WTC11 (cell line): ENCODE results near the gene BTBD9. TPM values are rescaled to one million over a fixed set of nuclear protein-coding genes. Genes with fewer than 3 reads are reported as not detected.

Experiments used
- ATAC-seq: fragments of 200-7000 bp; cut with Tn5 transposase; 2 replicates; pipeline ENCODE4 v1.10.0; 2021; ENCODE audit warnings: mild to moderate bottlenecking, moderate library complexity
- CTCF ChIA-PET: fragments of 300-600 bp; sonication (Branson Sonifier 250); formaldehyde crosslinking; loops from one replicate; lab custom pipeline; 2021; ENCODE audit warnings: antibody characterized with exemption; lab: Charles Lee
- POLR2A ChIA-PET: fragments of 350-600 bp; sonication (Branson Sonifier 250); formaldehyde crosslinking; loops from one replicate; lab custom pipeline; 2021; ENCODE audit warnings: antibody characterized with exemption; lab: Charles Lee
- DNase-seq: peaks from one replicate; pipeline ENCODE4 v3.0.0; 2021; ENCODE audit warnings: low spot score
- H3K27ac Mint-ChIP-seq: 2 replicates; pipeline ENCODE4 v1.8.0; 2021; ENCODE audit warnings: mixed read lengths
- H3K27me3 Mint-ChIP-seq: 2 replicates; pipeline ENCODE4 v1.8.0; 2021; ENCODE audit warnings: low read depth, mild to moderate bottlenecking, moderate library complexity, mixed read lengths
- H3K36me3 Mint-ChIP-seq: 2 replicates; pipeline ENCODE4 v1.8.0; 2021; ENCODE audit warnings: mixed read lengths
- H3K4me1 Mint-ChIP-seq: 2 replicates; pipeline ENCODE4 v1.8.0; 2022; ENCODE audit warnings: mixed read lengths
- H3K4me3 Mint-ChIP-seq: 2 replicates; pipeline ENCODE4 v1.8.0; 2021; ENCODE audit warnings: mild to moderate bottlenecking, moderate library complexity, mixed read lengths
- H3K9me3 Mint-ChIP-seq: 2 replicates; pipeline ENCODE4 v1.8.0; 2021; ENCODE audit warnings: mixed read lengths
- CREB1 ChIP-seq: sonication (generic); formaldehyde crosslinking; IDR thresholded peaks from 2 replicates; pipeline ENCODE4 v1.8.0; 2023; ENCODE audit warnings: mild to moderate bottlenecking, missing genetic modification reagents
- CREM ChIP-seq: sonication (generic); formaldehyde crosslinking; IDR thresholded peaks from 2 replicates; pipeline ENCODE4 v1.8.1; 2022; ENCODE audit warnings: mild to moderate bottlenecking, missing genetic modification reagents, moderate library complexity
- FOXJ3 ChIP-seq: sonication (generic); formaldehyde crosslinking; IDR thresholded peaks from 2 replicates; pipeline ENCODE4 v1.9.0; 2021; ENCODE audit warnings: missing genetic modification reagents, mild to moderate bottlenecking, borderline replicate concordance
- GABPB1 ChIP-seq: sonication (generic); formaldehyde crosslinking; IDR thresholded peaks from 2 replicates; pipeline ENCODE4 v1.8.1; 2023; ENCODE audit warnings: mild to moderate bottlenecking, missing genetic modification reagents
- MYBL2 ChIP-seq: sonication (generic); formaldehyde crosslinking; IDR thresholded peaks from 2 replicates; pipeline ENCODE4 v1.8.1; 2023; ENCODE audit warnings: mild to moderate bottlenecking, moderate library complexity, missing genetic modification reagents
- NFYB ChIP-seq: sonication (generic); formaldehyde crosslinking; conservative IDR thresholded peaks from 2 replicates; pipeline ENCODE4 v1.8.0; 2022; ENCODE audit warnings: low read depth, missing genetic modification reagents
- SMAD4 ChIP-seq: sonication (generic); formaldehyde crosslinking; IDR thresholded peaks from 2 replicates; pipeline ENCODE4 v1.8.0; 2022; ENCODE audit warnings: mild to moderate bottlenecking, missing genetic modification reagents
- SOX15 ChIP-seq: fragments of 250-450 bp; sonication (Bioruptor Pico); IDR thresholded peaks from 2 replicates; pipeline ENCODE4 v1.9.0; 2021; ENCODE audit warnings: mild to moderate bottlenecking
- SP1 ChIP-seq: sonication (generic); formaldehyde crosslinking; conservative IDR thresholded peaks from 2 replicates; pipeline ENCODE4 v1.8.1; 2022; ENCODE audit warnings: missing genetic modification reagents
- TEAD4 ChIP-seq: sonication (generic); formaldehyde crosslinking; IDR thresholded peaks from 2 replicates; pipeline ENCODE4 v1.8.0; 2022; ENCODE audit warnings: mild to moderate bottlenecking, missing genetic modification reagents
- ZNF423 ChIP-seq: fragments of 250-450 bp; sonication (Bioruptor Pico); IDR thresholded peaks from 2 replicates; pipeline ENCODE4 v2.1.2; 2022; ENCODE audit warnings: mild to moderate bottlenecking, moderate library complexity
- total RNA-seq: library from RNA; stranded (reverse); gene quantifications from 3 replicates; pipeline ENCODE4 v1.2.3, GENCODE V29; 2021
- TF ChIP-seq, protein P1 (sequence below): sonication (generic); formaldehyde crosslinking; IDR thresholded peaks from 2 replicates; pipeline ENCODE4 v1.8.1; 2022; ENCODE audit warnings: low read depth, mild to moderate bottlenecking, moderate library complexity, missing genetic modification reagents, borderline replicate concordance
- TF ChIP-seq, protein P2 (sequence below): fragments of 250-450 bp; sonication (Bioruptor Pico); IDR thresholded peaks from 2 replicates; pipeline ENCODE4 v1.9.0; 2021; ENCODE audit warnings: mild to moderate bottlenecking, borderline replicate concordance
- TF ChIP-seq, protein P3 (sequence below): sonication (generic); formaldehyde crosslinking; IDR thresholded peaks from 2 replicates; pipeline ENCODE4 v1.8.1; 2023; ENCODE audit warnings: mild to moderate bottlenecking, missing genetic modification reagents
- TF ChIP-seq, protein P4 (sequence below): sonication (generic); formaldehyde crosslinking; IDR thresholded peaks from 2 replicates; pipeline ENCODE4 v1.8.1; 2022; ENCODE audit warnings: missing genetic modification reagents, borderline replicate concordance
- TF ChIP-seq, protein P5 (sequence below): fragments of 250-450 bp; sonication (Bioruptor Pico); IDR thresholded peaks from 2 replicates; pipeline ENCODE4 v1.9.0; 2021; ENCODE audit warnings: moderate library complexity, mild to moderate bottlenecking, inconsistent platforms, borderline replicate concordance

BTBD9 gene
- total RNA-seq, 1 experiment from 2014 or later = 4.2 TPM

DNA sequence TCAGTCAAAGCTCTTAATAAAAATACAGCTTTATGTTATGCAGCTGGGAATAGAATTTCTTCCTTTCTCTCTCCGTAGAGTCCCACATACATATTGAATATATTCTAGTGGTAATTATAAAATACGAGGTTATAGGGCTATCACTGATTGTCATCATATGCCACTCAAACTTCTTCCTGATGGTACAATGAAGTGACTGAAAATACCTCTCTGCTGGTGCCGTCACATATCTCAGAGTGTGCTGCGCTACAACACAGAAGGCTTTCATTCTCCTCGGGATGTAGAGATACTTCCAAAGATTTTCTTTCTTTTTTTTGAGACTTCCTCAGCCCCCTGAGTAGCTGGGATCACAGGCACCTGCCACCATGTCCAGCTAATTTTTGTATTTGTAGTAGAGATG, 249.9 kb downstream of the BTBD9 start:
- peaks cover 31% of the 10 kb centered on the region for H3K4me1 Mint-ChIP-seq
- H3K27ac Mint-ChIP-seq = no peak overlapping the region
- ATAC-seq (no peak), DNase-seq (no peak)
- CTCF ChIA-PET = no interaction called here
- no peak for TF ChIP-seq NFYB (CRISPR knock-in tag)
- TF ChIP-seq ZNF423 = no peak
- no peak for TF ChIP-seq TEAD4 (CRISPR knock-in tag)
- TF ChIP-seq FOXJ3 (CRISPR knock-in tag) = no peak
- TF ChIP-seq CREB1 (CRISPR knock-in tag) = no peak
- TF ChIP-seq, protein P1, sequence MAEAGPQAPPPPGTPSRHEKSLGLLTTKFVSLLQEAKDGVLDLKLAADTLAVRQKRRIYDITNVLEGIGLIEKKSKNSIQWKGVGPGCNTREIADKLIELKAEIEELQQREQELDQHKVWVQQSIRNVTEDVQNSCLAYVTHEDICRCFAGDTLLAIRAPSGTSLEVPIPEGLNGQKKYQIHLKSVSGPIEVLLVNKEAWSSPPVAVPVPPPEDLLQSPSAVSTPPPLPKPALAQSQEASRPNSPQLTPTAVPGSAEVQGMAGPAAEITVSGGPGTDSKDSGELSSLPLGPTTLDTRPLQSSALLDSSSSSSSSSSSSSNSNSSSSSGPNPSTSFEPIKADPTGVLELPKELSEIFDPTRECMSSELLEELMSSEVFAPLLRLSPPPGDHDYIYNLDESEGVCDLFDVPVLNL = no peak
- TF ChIP-seq, protein P2, sequence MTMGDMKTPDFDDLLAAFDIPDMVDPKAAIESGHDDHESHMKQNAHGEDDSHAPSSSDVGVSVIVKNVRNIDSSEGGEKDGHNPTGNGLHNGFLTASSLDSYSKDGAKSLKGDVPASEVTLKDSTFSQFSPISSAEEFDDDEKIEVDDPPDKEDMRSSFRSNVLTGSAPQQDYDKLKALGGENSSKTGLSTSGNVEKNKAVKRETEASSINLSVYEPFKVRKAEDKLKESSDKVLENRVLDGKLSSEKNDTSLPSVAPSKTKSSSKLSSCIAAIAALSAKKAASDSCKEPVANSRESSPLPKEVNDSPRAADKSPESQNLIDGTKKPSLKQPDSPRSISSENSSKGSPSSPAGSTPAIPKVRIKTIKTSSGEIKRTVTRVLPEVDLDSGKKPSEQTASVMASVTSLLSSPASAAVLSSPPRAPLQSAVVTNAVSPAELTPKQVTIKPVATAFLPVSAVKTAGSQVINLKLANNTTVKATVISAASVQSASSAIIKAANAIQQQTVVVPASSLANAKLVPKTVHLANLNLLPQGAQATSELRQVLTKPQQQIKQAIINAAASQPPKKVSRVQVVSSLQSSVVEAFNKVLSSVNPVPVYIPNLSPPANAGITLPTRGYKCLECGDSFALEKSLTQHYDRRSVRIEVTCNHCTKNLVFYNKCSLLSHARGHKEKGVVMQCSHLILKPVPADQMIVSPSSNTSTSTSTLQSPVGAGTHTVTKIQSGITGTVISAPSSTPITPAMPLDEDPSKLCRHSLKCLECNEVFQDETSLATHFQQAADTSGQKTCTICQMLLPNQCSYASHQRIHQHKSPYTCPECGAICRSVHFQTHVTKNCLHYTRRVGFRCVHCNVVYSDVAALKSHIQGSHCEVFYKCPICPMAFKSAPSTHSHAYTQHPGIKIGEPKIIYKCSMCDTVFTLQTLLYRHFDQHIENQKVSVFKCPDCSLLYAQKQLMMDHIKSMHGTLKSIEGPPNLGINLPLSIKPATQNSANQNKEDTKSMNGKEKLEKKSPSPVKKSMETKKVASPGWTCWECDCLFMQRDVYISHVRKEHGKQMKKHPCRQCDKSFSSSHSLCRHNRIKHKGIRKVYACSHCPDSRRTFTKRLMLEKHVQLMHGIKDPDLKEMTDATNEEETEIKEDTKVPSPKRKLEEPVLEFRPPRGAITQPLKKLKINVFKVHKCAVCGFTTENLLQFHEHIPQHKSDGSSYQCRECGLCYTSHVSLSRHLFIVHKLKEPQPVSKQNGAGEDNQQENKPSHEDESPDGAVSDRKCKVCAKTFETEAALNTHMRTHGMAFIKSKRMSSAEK (CRISPR knock-in tag) = no peak
- TF ChIP-seq, protein P3, sequence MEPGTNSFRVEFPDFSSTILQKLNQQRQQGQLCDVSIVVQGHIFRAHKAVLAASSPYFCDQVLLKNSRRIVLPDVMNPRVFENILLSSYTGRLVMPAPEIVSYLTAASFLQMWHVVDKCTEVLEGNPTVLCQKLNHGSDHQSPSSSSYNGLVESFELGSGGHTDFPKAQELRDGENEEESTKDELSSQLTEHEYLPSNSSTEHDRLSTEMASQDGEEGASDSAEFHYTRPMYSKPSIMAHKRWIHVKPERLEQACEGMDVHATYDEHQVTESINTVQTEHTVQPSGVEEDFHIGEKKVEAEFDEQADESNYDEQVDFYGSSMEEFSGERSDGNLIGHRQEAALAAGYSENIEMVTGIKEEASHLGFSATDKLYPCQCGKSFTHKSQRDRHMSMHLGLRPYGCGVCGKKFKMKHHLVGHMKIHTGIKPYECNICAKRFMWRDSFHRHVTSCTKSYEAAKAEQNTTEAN (CRISPR knock-in tag) = no peak
- TF ChIP-seq CREM (CRISPR knock-in tag) = no peak
- TF ChIP-seq SOX15 (CRISPR knock-in tag) = no peak
- H3K27me3 Mint-ChIP-seq = no peaks in the 10 kb centered on the region; the same call in 1 of the 2 replicates
- no peak overlapping the region for H3K4me3 Mint-ChIP-seq
- POLR2A ChIA-PET = no interaction called here
- peaks cover 5% of the 10 kb centered on the region; the same call in 1 of the 2 replicates for H3K9me3 Mint-ChIP-seq
- no peaks in the 10 kb centered on the region for H3K36me3 Mint-ChIP-seq

DNA sequence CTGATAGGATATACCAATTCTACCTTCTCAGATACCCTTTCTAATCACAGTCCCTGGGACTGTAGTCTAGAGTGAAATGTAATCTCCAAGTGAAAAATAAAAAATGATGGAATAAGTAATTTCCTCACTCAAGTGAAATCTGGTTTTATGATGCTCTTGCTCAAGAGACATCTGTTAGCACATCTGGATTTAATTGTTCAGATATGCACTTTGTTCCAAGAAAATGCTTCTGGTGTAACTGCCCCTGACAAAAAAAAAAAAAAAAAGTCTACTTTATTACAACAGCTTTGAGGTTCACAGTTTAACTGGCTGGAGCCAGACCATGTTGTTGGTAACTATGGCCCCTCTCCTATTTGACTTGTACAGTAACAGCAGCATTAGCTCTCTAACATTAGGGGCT, 251.8 kb downstream of the BTBD9 start:
- Mint-ChIP-seq H3K27ac (no peak overlapping the region), H3K27me3 (no peaks in the 10 kb centered on the region; the same call in 1 of the 2 replicates), H3K36me3 (no peaks in the 10 kb centered on the region), H3K4me1 (peaks cover 20% of the 10 kb centered on the region), H3K9me3 (no peaks in the 10 kb centered on the region), H3K4me3 (no peak overlapping the region)
- TF ChIP-seq SMAD4 = no peak
- TF ChIP-seq SP1 (CRISPR knock-in tag) = no peak
- ATAC-seq = no peak
- ChIA-PET CTCF (interaction anchor here (0.6 kb wide), 1 partner anchor 468 kb away, joined by 3 read pairs; no protein-coding TSS in a partner anchor), POLR2A (no interaction called here)
- no peak for DNase-seq

DNA sequence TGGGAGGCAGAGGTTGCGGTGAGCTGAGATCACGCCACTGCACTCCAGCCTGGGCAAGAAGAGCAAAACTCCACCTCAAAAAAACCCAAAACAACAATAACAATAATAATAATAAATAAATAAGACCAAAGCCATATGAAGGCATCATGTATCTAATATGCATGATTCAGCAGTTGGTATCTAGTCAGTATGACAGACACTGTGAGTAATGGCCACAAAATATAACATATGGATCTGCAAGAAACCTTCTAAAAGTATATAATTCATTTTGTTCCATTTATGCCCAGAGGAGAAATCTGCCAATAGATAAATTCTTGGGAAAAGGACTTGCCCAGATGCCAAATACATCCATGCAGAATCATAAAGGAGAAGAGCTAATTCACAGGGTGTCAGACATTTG, 252.3 kb downstream of the BTBD9 start:
- H3K4me3 Mint-ChIP-seq = no peak overlapping the region
- H3K36me3 Mint-ChIP-seq = no peaks in the 10 kb centered on the region
- peaks cover 18% of the 10 kb centered on the region for H3K4me1 Mint-ChIP-seq
- no peaks in the 10 kb centered on the region; the same call in 1 of the 2 replicates for H3K27me3 Mint-ChIP-seq
- no peak overlapping the region for H3K27ac Mint-ChIP-seq
- ATAC-seq = no peak
- POLR2A ChIA-PET = no interaction called here
- CTCF ChIA-PET = no interaction called here
- DNase-seq = no peak
- TF ChIP-seq MYBL2 (no peak), GABPB1 (no peak)
- TF ChIP-seq, protein P4, sequence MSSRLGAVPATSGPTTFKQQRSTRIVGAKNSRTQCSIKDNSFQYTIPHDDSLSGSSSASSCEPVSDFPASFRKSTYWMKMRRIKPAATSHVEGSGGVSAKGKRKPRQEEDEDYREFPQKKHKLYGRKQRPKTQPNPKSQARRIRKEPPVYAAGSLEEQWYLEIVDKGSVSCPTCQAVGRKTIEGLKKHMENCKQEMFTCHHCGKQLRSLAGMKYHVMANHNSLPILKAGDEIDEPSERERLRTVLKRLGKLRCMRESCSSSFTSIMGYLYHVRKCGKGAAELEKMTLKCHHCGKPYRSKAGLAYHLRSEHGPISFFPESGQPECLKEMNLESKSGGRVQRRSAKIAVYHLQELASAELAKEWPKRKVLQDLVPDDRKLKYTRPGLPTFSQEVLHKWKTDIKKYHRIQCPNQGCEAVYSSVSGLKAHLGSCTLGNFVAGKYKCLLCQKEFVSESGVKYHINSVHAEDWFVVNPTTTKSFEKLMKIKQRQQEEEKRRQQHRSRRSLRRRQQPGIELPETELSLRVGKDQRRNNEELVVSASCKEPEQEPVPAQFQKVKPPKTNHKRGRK (CRISPR knock-in tag) = no peak
- TF ChIP-seq, protein P5, sequence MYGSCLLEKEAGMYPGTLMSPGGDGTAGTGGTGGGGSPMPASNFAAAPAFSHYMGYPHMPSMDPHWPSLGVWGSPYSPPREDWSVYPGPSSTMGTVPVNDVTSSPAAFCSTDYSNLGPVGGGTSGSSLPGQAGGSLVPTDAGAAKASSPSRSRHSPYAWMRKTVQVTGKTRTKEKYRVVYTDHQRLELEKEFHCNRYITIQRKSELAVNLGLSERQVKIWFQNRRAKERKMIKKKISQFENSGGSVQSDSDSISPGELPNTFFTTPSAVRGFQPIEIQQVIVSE (CRISPR knock-in tag) = no peak
- H3K9me3 Mint-ChIP-seq = no peaks in the 10 kb centered on the region
